ENCODE data around the gene OR51V1.
"Not testable (repeated sequence)": the region's sequence is repeated elsewhere in the genome, so short reads cannot be mapped to it uniquely, and the experiment has no call there.

Gene OR51V1, protein sequence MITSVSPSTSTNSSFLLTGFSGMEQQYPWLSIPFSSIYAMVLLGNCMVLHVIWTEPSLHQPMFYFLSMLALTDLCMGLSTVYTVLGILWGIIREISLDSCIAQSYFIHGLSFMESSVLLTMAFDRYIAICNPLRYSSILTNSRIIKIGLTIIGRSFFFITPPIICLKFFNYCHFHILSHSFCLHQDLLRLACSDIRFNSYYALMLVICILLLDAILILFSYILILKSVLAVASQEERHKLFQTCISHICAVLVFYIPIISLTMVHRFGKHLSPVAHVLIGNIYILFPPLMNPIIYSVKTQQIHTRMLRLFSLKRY

DNA sequence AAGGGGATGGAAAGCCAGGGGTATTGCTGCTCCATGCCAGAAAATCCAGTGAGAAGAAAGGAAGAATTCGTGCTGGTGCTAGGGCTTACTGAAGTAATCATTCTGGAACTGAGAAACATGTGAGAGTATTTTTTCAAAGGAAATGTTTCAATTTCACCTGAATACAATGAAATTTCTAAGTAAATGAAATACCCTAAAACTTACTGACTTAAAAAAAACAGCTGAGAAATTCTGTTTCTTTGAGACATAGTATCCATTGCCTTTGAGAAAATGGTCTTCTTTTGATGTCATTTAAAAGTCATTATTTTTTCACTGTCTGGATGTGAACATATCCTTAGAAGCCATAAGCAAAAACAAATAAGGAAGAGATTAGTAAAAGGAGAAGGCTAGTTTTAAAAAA is at the start of gene OR51V1:
Gene OR51V1 (minus strand): TSS at position 101 of the 400 bp plus-strand sequence. CDS start 0 bp downstream, at position 101.
- in situ Hi-C loops (cut with MboI; ENCODE audit: low pct_unique_long_range_greater_than_20kb, low sequenced_read_pairs, unreplicated experiment) = loop anchor here (10.0 kb wide), 1 partner anchor 174 kb away; no protein-coding TSS in a partner anchor
- TF ChIP-seq, protein P1, sequence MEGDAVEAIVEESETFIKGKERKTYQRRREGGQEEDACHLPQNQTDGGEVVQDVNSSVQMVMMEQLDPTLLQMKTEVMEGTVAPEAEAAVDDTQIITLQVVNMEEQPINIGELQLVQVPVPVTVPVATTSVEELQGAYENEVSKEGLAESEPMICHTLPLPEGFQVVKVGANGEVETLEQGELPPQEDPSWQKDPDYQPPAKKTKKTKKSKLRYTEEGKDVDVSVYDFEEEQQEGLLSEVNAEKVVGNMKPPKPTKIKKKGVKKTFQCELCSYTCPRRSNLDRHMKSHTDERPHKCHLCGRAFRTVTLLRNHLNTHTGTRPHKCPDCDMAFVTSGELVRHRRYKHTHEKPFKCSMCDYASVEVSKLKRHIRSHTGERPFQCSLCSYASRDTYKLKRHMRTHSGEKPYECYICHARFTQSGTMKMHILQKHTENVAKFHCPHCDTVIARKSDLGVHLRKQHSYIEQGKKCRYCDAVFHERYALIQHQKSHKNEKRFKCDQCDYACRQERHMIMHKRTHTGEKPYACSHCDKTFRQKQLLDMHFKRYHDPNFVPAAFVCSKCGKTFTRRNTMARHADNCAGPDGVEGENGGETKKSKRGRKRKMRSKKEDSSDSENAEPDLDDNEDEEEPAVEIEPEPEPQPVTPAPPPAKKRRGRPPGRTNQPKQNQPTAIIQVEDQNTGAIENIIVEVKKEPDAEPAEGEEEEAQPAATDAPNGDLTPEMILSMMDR (IDR thresholded peaks at IDR 0.05; ENCODE audit: extremely low read depth, insufficient read depth, missing control alignments) = no peak

DNA sequence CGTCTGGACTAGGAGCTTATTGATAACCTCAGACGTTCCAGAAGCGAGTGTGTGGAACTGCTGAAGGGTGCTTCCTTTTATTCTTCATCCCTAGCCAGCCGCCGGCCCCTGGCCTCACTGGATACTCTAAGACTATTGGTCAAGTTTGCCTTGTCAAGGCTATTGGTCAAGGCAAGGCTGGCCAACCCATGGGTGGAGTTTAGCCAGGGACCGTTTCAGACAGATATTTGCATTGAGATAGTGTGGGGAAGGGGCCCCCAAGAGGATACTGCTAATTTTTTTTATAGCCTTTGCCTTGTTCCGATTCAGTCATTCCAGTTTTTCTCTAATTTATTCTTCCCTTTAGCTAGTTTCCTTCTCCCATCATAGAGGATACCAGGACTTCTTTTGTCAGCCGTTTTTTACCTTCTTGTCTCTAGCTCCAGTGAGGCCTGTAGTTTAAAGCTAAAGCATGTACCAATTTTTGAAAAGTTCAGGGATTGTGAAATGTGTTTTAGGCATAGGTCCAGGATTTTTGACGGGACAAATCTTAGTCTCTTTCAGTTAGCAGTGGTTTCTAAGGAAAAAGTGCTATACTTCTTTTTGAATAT is 49.4 kb upstream of the OR51V1 start, which contains the start of gene HBG1:
Gene HBG1 (minus strand): TSS at position 51 of the 590 bp plus-strand sequence. CDS start 53 bp downstream, outside the sequence.
- DNase-seq (ENCODE audit: low spot score); in situ Hi-C loops (cut with MboI; ENCODE audit: low pct_unique_long_range_greater_than_20kb, low sequenced_read_pairs, unreplicated experiment): not testable (repeated sequence)

More for the DNA sequence above, at the start of gene OR51V1:
- DNase-seq (ENCODE audit: low spot score) = no peak

DNA sequence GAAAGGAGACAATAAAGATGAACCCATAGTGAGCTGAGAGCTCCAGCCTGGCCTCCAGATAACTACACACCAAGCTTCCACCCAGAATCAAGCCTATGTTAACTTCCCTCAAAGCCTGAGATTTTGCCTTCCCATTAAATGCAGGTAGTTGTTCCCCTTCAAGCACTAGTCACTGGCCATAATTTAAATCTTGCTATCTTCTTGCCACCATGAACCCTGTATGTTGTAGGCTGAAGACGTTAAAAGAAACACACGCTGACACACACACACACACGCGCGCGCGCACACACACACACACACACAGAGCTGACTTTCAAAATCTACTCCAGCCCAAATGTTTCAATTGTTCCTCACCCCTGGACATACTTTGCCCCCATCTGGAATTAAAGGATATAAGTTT is 48.0 kb upstream of the OR51V1 start:
- DNase-seq (ENCODE audit: low spot score); in situ Hi-C loops (cut with MboI; ENCODE audit: low pct_unique_long_range_greater_than_20kb, low sequenced_read_pairs, unreplicated experiment): not testable (repeated sequence)

DNA sequence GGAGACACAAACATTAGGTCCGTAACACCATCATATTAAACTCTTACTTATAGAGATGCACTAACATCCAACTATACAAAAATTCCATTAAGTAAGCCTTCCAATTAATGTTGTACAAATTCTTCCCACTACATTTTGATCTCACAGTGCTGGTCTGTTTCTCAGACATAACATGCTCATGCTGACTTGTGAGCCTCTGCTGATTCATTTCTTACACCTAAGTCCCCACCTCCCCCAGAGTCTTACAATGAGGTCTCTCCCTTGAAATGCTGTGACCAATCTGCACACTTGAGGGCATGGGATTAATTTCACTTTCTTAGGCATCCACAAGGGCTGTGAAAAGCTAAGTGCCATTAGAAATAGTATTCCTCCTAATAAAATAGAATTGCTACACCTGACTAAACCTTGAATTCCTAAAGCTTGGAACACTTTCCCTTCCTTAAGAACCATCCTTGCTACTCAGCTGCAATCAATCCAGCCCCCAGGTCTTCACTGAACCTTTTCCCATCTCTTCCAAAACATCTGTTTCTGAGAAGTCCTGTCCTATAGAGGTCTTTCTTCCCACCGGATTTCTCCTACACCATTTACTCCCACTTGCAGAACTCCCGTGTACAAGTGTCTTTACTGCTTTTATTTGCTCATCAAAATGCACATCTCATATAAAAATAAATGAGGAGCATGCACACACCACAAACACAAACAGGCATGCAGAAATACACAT is 47.1 kb upstream of the OR51V1 start:
- TF ChIP-seq, protein P1 (IDR thresholded peaks at IDR 0.05; ENCODE audit: extremely low read depth, insufficient read depth, missing control alignments) = no peak
- in situ Hi-C loops (cut with MboI; ENCODE audit: low pct_unique_long_range_greater_than_20kb, low sequenced_read_pairs, unreplicated experiment) = no loop called here
- no peak for DNase-seq (ENCODE audit: low spot score)

DNA sequence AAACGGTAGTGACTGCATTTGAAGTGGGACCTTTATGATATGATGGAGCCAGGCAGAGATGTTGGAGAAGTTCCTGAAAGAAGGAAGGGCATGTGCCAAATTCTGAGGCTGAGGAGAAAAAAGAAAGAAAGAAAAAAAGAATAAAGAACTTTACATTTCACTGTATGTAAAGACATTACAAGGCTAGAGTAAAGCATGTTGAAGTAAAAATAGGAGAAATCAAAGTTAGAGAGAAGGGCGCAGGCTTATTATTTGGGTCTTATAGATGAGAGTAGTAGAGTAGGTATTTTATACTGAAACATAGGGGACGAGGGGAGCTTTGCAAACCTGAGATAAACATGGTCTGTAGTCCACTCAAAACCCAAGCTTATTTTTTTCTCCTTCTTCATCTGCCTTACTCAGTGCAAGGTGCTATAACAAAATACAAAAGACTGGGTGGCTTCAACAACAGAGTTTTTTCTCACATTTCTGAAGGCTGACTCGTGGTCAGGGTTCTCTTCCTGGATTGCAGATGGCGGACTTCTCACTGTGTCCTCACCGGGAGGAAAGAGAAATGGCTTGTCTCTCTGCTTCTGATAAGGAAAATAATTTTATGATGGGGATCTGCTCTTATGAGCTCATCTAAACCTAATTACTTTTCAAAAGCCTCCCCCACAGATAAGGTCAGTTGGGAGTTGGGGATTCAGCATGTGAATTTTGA is 46.4 kb upstream of the OR51V1 start:
- DNase-seq (ENCODE audit: low spot score) = no peak
- in situ Hi-C loops (cut with MboI; ENCODE audit: low pct_unique_long_range_greater_than_20kb, low sequenced_read_pairs, unreplicated experiment) = no loop called here
- TF ChIP-seq, protein P1 (IDR thresholded peaks at IDR 0.05; ENCODE audit: extremely low read depth, insufficient read depth, missing control alignments) = no peak

DNA sequence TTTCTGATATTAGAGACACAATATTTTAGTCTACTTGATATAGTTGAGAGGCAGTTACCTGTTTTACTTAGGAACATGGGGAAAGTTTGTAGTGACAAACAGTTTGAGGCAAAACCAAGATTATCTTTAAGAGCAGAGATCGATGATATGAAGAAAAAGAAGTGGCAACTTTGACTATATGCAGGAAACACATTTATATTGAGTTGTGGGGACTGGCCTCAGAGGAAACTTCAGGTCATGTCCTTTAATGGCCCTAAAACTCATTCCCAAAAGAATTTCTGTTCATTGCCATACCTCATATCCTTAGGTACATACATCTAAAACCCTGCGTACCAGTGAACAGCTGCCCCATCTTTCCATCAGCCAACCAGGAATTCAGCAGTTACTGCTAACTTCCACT is 44.7 kb upstream of the OR51V1 start:
- no peak for DNase-seq (ENCODE audit: low spot score)
- TF ChIP-seq, protein P1 (IDR thresholded peaks at IDR 0.05; ENCODE audit: extremely low read depth, insufficient read depth, missing control alignments) = no peak
- in situ Hi-C loops (cut with MboI; ENCODE audit: low pct_unique_long_range_greater_than_20kb, low sequenced_read_pairs, unreplicated experiment) = no loop called here

DNA sequence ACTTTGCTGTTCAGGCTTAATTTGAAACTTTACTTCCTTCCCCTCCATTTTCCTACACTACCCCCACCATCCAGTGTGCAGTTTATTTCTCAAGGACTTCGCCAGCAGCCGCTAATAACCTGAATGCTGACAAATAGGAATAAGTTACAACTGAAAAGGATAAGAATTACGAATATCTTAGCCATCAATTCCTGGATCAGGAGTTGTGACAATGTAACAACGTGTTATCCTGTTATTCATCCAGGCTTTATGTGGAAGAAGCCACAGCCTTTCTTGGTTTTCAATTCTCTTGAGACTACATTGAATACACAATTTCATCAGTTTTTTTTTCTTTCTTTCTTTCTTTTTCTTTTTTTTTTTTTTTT is 43.3 kb upstream of the OR51V1 start:
- in situ Hi-C loops (cut with MboI; ENCODE audit: low pct_unique_long_range_greater_than_20kb, low sequenced_read_pairs, unreplicated experiment) = no loop called here
- TF ChIP-seq, protein P1 (IDR thresholded peaks at IDR 0.05; ENCODE audit: extremely low read depth, insufficient read depth, missing control alignments) = no peak

More for the DNA sequence above, 43.3 kb upstream of the OR51V1 start:
- DNase-seq (ENCODE audit: low spot score) = no peak

Data from GM13977 (cell line).